IMR-90 (cell line): Measurements from ENCODE around the gene RASSF5. TPM values are rescaled to one million over a fixed set of nuclear protein-coding genes. Genes with fewer than 3 reads are reported as not detected.
"Not testable (repeated sequence)": the region's sequence is repeated elsewhere in the genome, so short reads cannot be mapped to it uniquely, and the experiment has no call there.

Experiments
- ATAC-seq: fragments of 200-7000 bp; cut with Tn5 transposase; 2 replicates; pipeline ENCODE4 v1.9.1; 2020; ENCODE audit warnings: low read depth, mild to moderate bottlenecking, moderate library complexity
- BruUV-seq: library from RNA; stranded (reverse); fragments of 400-500 nt; replicated peaks from 2 replicates; lab custom pipeline; 2021; lab: Mats Ljungman, UMichigan
- CTCF ChIA-PET: fragments of 300-600 bp; formaldehyde crosslinking; extraction: SDS; loops from one replicate; lab custom pipeline; 2021; ENCODE audit warnings: antibody characterized with exemption; lab: Yijun Ruan, JAX
- POLR2A ChIA-PET: fragments of 300-600 bp; sonication (Branson Sonifier 250); formaldehyde crosslinking; loops from one replicate; lab custom pipeline; 2022; ENCODE audit warnings: antibody characterized with exemption; ENCODE audit not compliant: unreplicated experiment; lab: Charles Lee
- DNase-seq: peaks from one replicate; pipeline ENCODE4 v3.0.0; 2013
- H2AFZ ChIP-seq: replicated peaks from 2 replicates; pipeline ENCODE3; 2013; ENCODE audit warnings: low read length, mild to moderate bottlenecking; ENCODE audit not compliant: poor library complexity
- H2AK5ac ChIP-seq: 2 replicates; pipeline ENCODE4 v1.6.1; 2013; ENCODE audit warnings: low read depth, low read length, inconsistent platforms
- H2AK9ac ChIP-seq: replicated peaks from 2 replicates; pipeline ENCODE3; 2013; ENCODE audit warnings: mild to moderate bottlenecking, low read depth, low read length, moderate library complexity; ENCODE audit not compliant: poor library complexity
- H2BK120ac ChIP-seq: 2 replicates; pipeline ENCODE4 v1.6.1; 2013; ENCODE audit warnings: low read depth, low read length, inconsistent platforms
- H2BK15ac ChIP-seq: 3 replicates; pipeline ENCODE4 v1.6.1; 2013; ENCODE audit warnings: low read depth, low read length, inconsistent platforms
- H2BK20ac ChIP-seq: 2 replicates; pipeline ENCODE4 v1.6.1; 2013; ENCODE audit warnings: low read depth, mild to moderate bottlenecking, inconsistent platforms, low read length, moderate library complexity
- H2BK5ac ChIP-seq: 2 replicates; pipeline ENCODE4 v1.6.1; 2013; ENCODE audit warnings: mild to moderate bottlenecking, low read depth, low read length, inconsistent platforms; ENCODE audit not compliant: poor library complexity, severe bottlenecking
- H3K14ac ChIP-seq: replicated peaks from 2 replicates; pipeline ENCODE4 v1.6.1; 2013; ENCODE audit warnings: low read depth, low read length, inconsistent platforms
- H3K18ac ChIP-seq: 2 replicates; pipeline ENCODE4 v1.6.1; 2013; ENCODE audit warnings: low read depth, low read length, control low read depth
- H3K23ac ChIP-seq: 2 replicates; pipeline ENCODE4 v1.6.1; 2013; ENCODE audit warnings: low read depth, low read length, inconsistent platforms
- H3K27ac ChIP-seq: 2 replicates; pipeline ENCODE4 v1.5.1; 2013; ENCODE audit warnings: mild to moderate bottlenecking, control low read depth, low read length; ENCODE audit not compliant: insufficient read depth
- H3K27me3 ChIP-seq: 2 replicates; pipeline ENCODE4 v1.6.1; 2013; ENCODE audit warnings: low read length; ENCODE audit not compliant: control insufficient read depth, insufficient read depth
- H3K36me3 ChIP-seq: 2 replicates; pipeline ENCODE4 v1.6.1; 2013; ENCODE audit warnings: low read length, mixed read lengths; ENCODE audit not compliant: control insufficient read depth, insufficient read depth
- H3K4ac ChIP-seq: 2 replicates; pipeline ENCODE4 v1.6.1; 2013; ENCODE audit warnings: low read depth, low read length, inconsistent platforms
- H3K4me1 ChIP-seq: 2 replicates; pipeline ENCODE4 v1.6.1; 2013; ENCODE audit warnings: low read length, mixed read lengths; ENCODE audit not compliant: control insufficient read depth, insufficient read depth
- H3K4me2 ChIP-seq: 2 replicates; pipeline ENCODE4 v1.6.1; 2013; ENCODE audit warnings: low read depth, mild to moderate bottlenecking, control low read depth, low read length, moderate library complexity
- H3K4me3 ChIP-seq: 2 replicates; pipeline ENCODE4 v1.5.1; 2013; ENCODE audit warnings: low read depth, mild to moderate bottlenecking, control low read depth, low read length, moderate library complexity; ENCODE audit not compliant: insufficient read depth
- H3K56ac ChIP-seq: 2 replicates; pipeline ENCODE4 v1.6.1; 2013; ENCODE audit warnings: low read length, inconsistent platforms; ENCODE audit not compliant: insufficient read depth; ENCODE audit errors: extremely low read depth
- H3K79me1 ChIP-seq, 2 experiments: 2 replicates each; pipeline ENCODE4 v1.6.1; 2013; ENCODE audit warnings: low read length in 2 of 2, inconsistent platforms in 1 of 2, low read depth in 1 of 2
- H3K9ac ChIP-seq: 2 replicates; pipeline ENCODE4 v1.6.1; 2013; ENCODE audit warnings: low read depth, low read length, control low read depth
- H3K9me1 ChIP-seq: 2 replicates; pipeline ENCODE4 v1.6.1; 2013; ENCODE audit warnings: low read length, inconsistent platforms; ENCODE audit not compliant: insufficient read depth
- H3K9me3 ChIP-seq: 2 replicates; pipeline ENCODE4 v1.6.1; 2013; ENCODE audit warnings: low read length; ENCODE audit not compliant: control insufficient read depth, insufficient read depth
- H4K20me1 ChIP-seq: 2 replicates; pipeline ENCODE4 v1.6.1; 2013; ENCODE audit warnings: low read length, inconsistent platforms; ENCODE audit not compliant: insufficient read depth
- H4K5ac ChIP-seq: 2 replicates; pipeline ENCODE4 v1.6.1; 2013; ENCODE audit warnings: mild to moderate bottlenecking, low read depth, low read length, control low read depth
- H4K8ac ChIP-seq, 2 experiments: 2 replicates each; pipeline ENCODE4 v1.6.1; 2013; ENCODE audit warnings: low read depth in 2 of 2, low read length in 2 of 2, control low read depth in 1 of 2, inconsistent platforms in 1 of 2
- H4K91ac ChIP-seq: 2 replicates; pipeline ENCODE4 v1.6.1; 2013; ENCODE audit warnings: low read depth, low read length, inconsistent platforms; ENCODE audit not compliant: insufficient read depth
- WGBS, 2 experiments: methylation state at CpG; one replicate each; pipeline versions ENCODE4 v1.1.5 to v1.1.7; 2013; ENCODE audit warnings: missing lambda C conversion rate in 2 of 2; ENCODE audit not compliant: insufficient read length in 1 of 2; ENCODE audit errors: extremely low coverage in 2 of 2; 5-methylcytosine and 5-hydroxymethylcytosine counted together
- dilution Hi-C: fragments of 300-500 bp; cut with HindIII; formaldehyde crosslinking; loops from one replicate; pipeline ENCODE4 v1.14.3; 2018; ENCODE audit warnings: low sequenced_read_pairs; ENCODE audit not compliant: unreplicated experiment
- in situ Hi-C: fragments of 300-500 bp; cut with MboI; formaldehyde crosslinking; loops from 3 replicates; pipeline ENCODE4 v1.14.3; 2019; ENCODE audit warnings: low sequenced_read_pairs, inconsistent platforms, mixed read lengths
- intact Hi-C: fragments of 100-400 bp; cut with micrococcal nuclease; formaldehyde crosslinking; loops from 2 replicates; pipeline ENCODE4 v1.10.0; 2022
- polyA plus RNA-seq, 3 experiments: library from polyadenylated mRNA; depleted of rRNA; stranded (reverse); fragments of >200 nt; gene quantifications; 2 replicates each; pipeline ENCODE4 v1.2.3, GENCODE V29; 2012; ENCODE audit warnings: low replicate concordance in 1 of 3
- total RNA-seq: library from RNA; depleted of rRNA; stranded (reverse); fragments of >200 nt; gene quantifications from 2 replicates; pipeline ENCODE4 v1.2.3, GENCODE V29; 2012

Gene RASSF5
- total and polyA plus RNA-seq, 2 of the 4 experiments (the other 2 are of a cell fraction), result 0.18 to 1.1 TPM

GRCh38 chr1:206483864-206484263 lies 23.5 kb upstream of the RASSF5 start:
- peaks cover 31% of the 10 kb centered on the region for H3K36me3 ChIP-seq
- H3K27ac ChIP-seq, dilution Hi-C loops, H3K56ac ChIP-seq, H4K8ac ChIP-seq, H3K79me1 ChIP-seq, H4K91ac ChIP-seq, H3K4ac ChIP-seq, H3K27me3 ChIP-seq, H2BK5ac ChIP-seq, H3K9me1 ChIP-seq, CTCF ChIA-PET, H3K14ac ChIP-seq, H3K23ac ChIP-seq, ATAC-seq, intact Hi-C loops, H2AK5ac ChIP-seq, DNase-seq, H4K5ac ChIP-seq, H2AFZ ChIP-seq, H2BK15ac ChIP-seq, H2AK9ac ChIP-seq, H3K18ac ChIP-seq, H3K4me2 ChIP-seq, H2BK120ac ChIP-seq, H3K4me3 ChIP-seq, POLR2A ChIA-PET, H2BK20ac ChIP-seq, H4K20me1 ChIP-seq, H3K9me3 ChIP-seq, H3K9ac ChIP-seq, BruUV-seq, H3K4me1 ChIP-seq: not testable (repeated sequence)
- in situ Hi-C loops, result loop anchor here (5.0 to 10.0 kb wide), 3 partner anchors 58 to 431 kb away; no protein-coding TSS in a partner anchor
- WGBS, 2 experiments, result no CpG with 5 or more reads among the region's 1 CpG
